Measurements from ENCODE around the gene UBE2N. TPM values are rescaled to one million over a fixed set of nuclear protein-coding genes. Genes with fewer than 3 reads are reported as not detected.
"Not testable (repeated sequence)": the region's sequence is repeated elsewhere in the genome, so short reads cannot be mapped to it uniquely, and the experiment has no call there.

Gene UBE2N
- polyA plus RNA-seq, 3 donors, result 137 to 172 (median 170) TPM

DNA sequence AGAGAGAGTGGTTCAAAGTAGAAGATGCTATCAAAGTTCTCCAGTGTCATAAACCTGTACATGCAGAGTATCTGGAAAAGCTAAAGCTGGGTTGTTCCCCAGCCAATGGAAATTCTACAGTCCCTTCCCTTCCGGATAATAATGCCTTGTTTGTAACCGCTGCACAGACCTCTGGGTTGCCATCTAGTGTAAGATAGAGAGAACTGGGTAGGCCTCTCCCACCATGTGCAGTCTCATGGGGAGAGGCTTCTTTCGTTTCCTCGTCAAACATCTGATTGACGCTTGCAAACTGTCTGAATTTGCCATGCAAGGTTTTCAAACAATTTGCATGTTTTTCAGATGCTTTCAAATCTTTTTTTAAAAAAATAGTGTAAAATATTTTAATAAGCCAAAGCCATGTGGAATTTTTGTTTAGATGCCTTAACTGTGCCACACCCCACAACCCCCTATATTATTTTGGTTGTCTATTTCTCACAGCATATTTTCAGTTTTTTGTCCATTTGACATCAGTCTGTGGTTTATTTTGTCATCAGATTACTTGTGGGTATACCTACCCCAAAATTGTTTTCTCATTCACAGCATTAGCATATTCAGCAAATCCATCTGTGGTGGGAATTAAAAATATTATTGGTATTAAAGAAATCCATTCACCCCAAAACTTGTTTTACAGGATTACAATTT, 42.4 kb downstream of the UBE2N start:
- not testable (repeated sequence) for DNase-seq (ENCODE audit: extremely low read depth in 1 of 11, low read depth in 9 of 11, low spot score in 4 of 11)

DNA sequence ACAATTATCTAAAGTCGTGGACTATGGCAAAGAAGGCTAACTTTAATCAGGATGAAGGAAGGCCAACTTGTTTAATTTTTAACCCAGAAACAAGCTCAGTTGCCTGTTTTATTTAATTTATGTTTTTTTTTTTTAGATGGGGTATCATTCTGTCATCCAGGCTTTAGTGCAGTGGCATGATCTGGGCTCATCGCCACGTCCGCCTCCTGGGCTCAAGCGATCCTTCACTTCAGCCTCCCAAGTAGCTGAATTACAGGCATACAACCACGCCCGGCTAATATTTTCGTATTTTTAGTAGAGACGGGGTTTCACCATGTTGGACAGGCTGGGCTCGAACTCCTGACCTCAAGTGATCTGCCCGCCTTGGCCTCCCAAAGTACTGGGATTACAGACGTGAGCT, 44.3 kb downstream of the UBE2N start:
- DNase-seq (ENCODE audit: extremely low read depth in 1 of 11, low read depth in 9 of 11, low spot score in 4 of 11), result no peak

DNA sequence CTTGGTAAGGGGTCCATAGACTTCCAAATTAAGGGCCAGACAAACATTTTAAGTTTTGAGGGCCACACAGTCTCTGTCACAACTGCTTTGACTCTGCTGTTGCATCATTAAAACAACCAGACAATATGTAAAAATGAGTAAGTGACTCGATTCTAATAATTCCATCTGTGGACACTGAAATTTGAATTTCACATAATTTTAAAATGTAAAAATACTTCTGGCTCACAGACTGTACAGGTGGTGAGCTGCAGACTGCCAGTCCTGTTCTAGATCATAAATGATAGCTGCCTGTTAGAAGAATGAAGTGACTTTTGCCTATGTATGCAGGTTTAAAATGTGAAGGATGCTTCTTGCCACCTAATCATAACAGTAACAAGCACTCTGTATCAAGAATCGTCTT, 48.3 kb downstream of the UBE2N start:
- DNase-seq (ENCODE audit: extremely low read depth in 1 of 11, low read depth in 9 of 11, low spot score in 4 of 11), result no peak

DNA sequence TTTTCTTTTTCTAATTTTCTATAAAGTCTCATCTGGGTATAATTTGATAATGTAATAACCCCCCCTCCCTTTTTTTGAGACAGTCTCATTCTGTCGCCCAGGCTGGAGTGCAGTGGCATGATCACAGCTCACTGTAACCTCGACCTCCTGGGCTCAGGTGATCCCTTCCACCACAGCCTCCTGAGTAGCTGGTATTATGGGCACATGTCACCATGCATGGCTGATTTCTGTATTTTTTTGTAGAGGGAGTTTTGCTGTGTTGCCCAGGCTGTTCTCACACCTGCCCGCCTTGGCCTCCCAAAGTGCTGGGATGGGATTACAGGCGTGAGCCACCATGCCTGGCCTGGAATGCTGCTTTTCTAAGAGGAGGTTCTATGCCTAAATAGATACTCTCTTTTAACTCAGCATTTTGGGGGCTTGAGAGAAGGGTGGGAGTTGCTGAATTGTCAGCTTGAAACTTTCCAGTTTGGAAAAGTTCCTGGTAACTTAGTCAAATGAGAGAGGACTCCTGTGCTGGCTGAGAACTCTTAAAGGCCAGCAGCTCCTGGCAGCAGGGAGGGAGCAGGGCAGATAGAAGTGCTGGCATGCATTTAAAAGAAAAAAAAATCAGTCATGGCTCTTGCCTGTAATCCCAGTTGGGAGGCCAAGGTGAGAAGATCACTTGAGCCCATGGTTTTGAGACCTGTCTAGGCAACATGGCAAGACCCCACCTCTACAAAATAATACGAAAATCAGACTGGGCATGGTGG, 51.0 kb downstream of the UBE2N start:
- peak in 1 of 11 donors; percentile 24 for DNase-seq (ENCODE audit: extremely low read depth in 1 of 11, low read depth in 9 of 11, low spot score in 4 of 11)

DNA sequence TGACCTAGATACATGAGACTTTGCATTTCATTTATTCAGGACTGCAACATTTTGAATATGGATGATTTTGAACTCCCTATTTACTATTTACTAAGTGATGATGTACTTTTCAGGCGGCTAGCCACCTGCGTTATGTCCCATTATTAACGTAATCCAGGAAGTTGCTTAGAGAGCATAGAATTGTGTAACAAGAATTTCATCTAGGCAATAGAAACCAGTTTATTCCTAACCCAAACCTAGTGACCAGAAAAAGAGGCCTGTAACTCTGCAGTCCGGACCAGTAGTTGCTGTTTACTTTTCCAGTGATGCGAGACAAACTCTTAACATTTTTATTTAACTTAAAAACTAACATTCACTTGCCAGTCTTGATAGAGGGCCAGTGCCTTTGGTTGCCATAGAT, 51.7 kb downstream of the UBE2N start:
- no peak for DNase-seq (ENCODE audit: extremely low read depth in 1 of 11, low read depth in 9 of 11, low spot score in 4 of 11)

DNA sequence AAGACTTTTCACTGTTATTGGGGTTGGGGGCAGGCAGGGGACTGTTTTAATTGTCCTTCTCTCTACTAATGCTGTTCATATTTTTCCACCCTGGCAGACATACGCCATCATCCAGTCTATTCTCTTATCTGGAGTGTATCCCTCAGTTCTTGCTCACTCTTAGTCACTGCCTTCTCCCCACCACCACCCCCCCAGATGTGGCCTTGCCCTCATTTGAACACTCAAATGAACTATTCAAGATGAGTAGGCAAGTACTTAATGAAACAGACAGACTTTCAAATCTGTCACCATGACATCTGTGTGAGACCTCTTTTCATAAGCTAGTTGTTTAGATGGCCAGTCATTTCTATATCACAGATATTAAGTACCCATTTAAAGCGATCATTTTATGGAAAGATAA, 54.0 kb downstream of the UBE2N start:
- no peak for DNase-seq (ENCODE audit: extremely low read depth in 1 of 11, low read depth in 9 of 11, low spot score in 4 of 11)

DNA sequence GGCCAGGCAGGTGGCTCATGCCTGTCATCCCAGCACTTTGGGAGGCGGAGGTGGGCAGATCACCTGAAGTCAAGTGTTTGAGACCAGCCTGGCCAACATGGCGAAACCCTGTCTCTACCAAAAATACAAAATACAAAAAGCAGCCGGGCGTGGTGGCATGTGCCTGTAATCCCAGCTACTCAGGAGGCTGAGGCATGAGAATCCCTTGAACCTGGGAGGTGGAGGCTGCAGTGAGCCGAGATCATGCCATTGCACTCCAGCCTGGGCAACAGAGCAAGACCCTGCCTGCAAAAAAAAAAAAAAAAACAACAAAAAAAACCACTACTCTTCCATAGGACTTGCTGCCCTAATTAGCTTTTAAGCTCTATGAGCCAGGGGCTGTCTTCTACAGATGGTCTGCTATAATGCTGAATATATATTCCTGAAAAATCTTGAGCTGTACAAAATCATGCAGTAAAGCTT, 59.7 kb downstream of the UBE2N start:
- DNase-seq (ENCODE audit: extremely low read depth in 1 of 11, low read depth in 9 of 11, low spot score in 4 of 11), result not testable (repeated sequence)

DNA sequence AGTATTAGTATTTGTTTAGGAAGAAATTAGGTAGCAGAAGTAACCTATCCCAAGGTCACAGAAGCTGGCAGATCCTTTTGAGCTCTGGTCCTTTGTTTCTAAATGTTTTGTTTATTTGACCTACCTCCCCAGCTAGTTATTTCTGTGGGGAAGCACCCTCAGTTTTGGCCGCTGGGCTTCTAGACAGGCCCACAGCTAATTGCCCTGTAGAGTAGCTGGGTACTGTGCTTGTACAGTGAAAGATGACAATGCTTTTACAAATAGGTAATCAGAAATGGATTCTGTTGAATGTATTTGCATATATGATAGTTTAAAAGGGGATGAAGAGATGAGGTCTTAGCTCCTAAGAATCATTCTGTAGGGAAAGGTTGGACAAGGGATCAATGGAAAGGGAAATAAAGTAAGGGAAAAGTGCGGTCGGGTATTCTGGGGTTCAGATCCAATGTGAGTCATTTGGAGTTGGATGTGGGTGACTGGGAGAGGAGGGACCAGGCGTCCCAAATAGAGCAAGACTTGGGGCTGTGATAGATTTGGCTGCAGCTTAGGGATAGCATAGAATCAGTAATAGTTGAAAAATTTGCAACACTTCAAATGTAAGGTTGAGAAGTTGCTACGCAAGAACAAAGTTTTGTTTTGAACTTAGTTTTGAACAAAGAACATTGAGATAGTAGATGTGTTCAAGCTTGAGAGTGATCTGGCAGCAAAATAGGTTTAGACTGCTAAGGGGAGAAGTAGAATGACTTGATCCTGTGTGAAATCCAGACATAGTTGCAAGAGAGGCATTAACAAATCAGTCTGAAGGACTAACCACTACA, 60.4 kb downstream of the UBE2N start:
- DNase-seq (ENCODE audit: extremely low read depth in 1 of 11, low read depth in 9 of 11, low spot score in 4 of 11), result no peak

DNA sequence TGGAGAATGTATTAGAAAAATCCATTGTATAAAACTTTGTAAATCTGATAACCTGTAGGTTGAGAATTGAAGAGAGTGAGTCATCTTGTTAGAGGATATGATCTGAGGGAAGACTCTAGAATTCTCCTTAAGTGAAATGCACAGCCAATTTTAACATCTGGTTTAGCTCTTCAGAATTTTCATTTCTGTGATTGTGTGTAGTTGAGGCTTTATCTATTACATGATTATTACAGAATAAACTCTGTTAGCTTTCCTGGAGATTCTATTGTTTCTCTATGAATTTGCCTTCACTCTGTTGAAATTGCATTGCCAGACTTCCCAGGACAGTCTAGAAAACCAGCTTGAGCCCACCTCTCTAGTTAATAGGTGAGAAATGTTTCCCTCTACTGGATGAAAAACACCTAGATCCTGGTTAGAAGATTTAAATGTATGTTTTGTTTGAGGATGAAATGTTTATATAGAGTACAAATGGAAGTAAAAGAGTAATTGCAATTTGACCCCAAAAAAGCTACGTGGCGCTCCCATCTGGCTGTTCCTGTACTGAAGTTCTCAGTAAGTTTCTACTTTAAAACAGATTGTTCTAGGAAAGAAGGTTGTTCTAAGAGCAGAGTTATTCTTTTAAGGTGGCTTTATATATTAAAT, 61.1 kb downstream of the UBE2N start:
- DNase-seq (ENCODE audit: extremely low read depth in 1 of 11, low read depth in 9 of 11, low spot score in 4 of 11), result peak in 2 of 11 donors; percentile 52 to 55

DNA sequence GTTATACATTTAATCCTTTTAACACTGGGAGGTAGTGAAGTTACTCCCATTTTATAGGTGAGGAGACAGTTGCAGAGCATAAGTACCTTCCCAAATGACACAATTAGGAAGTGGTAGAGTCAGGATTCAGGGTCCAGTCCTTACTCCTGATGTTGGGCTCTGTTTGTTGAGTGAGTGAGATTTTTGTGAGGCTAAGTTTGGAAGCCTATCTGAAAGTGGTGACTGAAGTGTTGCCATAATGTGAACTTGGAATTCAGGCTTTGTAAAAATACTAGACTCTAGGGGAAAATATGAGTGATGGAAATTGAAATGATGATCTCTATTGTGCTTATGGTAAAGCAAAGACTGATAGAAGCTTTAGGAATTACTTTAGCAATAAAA, 61.8 kb downstream of the UBE2N start:
- DNase-seq (ENCODE audit: extremely low read depth in 1 of 11, low read depth in 9 of 11, low spot score in 4 of 11), result peak in 1 of 11 donors; percentile 9

DNA sequence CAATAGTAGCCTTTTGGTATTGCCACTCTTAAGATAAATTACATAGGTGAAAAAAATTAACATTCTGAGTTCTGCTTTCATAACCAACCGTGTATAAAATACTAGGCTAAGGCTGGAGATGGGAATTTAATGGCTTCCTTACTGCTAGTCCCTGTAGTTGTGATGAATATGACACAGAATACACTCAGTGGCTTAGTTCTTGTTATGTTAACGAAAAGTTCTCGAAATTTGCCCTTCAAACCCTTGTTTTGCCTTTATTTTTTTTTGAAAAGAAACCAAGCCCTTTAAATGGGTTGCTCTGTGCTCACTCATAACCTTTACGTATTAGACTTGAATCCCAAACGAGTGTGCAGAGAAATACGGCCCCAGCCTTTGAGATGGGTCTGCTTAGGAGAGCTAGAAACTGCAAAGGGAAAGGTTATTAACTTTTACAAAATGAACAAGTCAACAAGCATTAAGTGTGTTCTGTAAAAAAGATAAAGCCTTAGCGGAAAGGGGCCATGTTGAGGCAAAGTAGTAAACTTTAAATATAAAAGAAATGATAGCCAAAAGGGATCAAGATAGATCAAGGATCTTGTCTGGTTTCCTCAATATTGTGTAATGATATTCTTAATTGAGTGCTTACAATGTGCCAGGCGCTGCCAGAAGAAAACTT, 62.3 kb downstream of the UBE2N start:
- no peak for DNase-seq (ENCODE audit: extremely low read depth in 1 of 11, low read depth in 9 of 11, low spot score in 4 of 11)

DNA sequence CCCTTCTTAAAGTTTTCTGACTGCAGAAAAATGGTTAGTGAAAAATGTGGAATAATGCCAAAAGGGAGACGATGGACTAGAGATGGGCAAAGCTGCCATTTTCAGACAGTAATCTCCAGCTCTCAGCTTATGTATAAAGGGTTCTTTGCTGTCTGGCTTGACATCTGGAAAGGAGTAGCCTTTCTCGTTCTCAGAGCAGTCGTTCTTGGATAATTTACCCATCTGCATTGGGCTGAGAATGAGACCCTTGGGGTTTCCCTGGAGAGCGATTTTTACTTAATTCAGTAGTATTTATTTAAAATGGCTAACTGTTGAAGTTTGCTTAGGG, 62.8 kb downstream of the UBE2N start:
- peak in 1 of 11 donors; percentile 14 for DNase-seq (ENCODE audit: extremely low read depth in 1 of 11, low read depth in 9 of 11, low spot score in 4 of 11)

DNA sequence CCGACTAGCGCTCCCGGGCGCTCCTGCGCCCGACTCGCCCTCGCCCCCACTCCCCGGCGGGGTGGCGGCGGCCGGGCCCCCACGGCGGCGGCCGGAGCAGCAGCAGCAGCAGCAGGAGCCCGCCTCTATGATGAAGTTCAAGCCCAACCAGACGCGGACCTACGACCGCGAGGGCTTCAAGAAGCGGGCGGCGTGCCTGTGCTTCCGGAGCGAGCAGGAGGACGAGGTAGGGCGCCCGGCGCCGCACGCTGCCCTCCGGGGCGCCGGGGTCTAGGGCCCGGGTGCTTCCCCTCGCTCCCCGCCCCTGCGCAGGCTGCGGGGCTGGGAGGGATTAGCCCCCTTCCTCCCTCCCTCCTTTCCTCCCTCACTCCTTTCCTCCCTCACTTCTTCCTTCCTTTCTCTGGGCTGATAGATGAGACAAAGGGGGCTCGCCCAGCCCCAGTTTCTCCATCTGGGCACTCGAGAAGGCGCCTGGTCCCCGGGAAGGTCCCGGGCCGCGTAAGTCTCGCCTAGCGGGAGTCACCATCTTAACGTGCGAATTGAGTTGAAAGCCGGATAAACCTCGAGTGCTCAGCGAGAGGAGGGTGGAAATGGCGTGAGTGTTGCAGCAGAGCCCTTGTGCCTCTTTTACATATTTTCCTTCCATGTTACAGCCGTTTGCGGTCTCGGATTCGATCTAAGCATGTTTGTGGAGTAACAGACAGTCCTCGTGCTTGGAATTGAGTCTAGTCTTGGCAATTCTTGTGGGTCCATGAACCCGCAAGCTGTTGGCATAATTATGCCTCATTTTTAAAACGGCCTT, 63.4 kb downstream of the UBE2N start:
- DNase-seq (ENCODE audit: extremely low read depth in 1 of 11, low read depth in 9 of 11, low spot score in 4 of 11), result peak in 4 of 11 donors; percentile 13 to 57 (median 44)

DNA sequence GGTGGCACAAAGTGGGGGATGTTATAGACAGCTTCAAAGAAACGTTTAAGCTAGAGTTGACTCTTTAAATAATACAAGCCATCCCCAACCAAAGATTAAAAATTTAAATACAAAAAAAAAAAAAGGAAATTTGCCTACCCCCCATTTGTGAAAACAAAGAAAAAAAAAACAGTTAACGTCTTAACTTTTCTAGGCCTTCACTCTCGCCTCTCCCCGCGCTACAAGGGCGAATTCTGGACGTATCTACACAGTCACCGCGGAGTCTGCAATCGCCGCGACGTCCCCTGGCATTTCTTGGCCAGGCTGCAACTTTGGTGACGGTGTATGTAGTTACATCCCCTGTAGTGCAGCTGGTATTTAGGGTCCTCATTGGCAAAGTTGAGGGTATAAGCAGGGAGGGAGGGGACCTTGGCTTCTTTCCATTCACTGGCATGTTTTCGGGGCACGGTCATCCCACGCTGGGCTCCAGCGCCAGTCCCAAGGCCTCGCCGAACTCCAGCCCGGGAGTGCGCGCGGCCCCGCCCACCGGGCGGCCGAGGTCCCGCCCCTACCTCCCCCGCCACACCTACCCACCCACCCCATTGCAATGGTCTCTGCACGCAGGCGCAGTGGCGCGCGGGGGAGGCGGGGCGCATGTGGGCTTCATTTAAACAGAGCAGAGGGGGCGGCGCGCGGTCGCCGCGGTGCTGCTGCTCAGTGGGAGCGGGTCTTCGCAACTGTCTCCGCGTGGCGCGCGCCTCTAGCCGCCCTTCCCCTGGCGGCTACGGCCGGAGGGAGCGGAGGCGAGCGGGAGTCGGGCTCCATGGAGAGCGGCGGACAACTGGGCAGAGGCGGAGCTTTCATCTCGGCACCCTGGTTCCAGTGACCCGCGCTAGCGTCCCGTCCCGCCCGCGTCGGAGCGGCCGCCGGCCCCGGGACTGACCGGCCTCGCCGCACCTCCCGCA, 64.2 kb downstream of the UBE2N start, which contains the start of gene NUDT4:
TSS of gene NUDT4 (plus strand) at position 674 of the 944 bp plus-strand sequence. CDS start 398 bp downstream, outside the sequence.
- DNase-seq (ENCODE audit: extremely low read depth in 1 of 11, low read depth in 9 of 11, low spot score in 4 of 11), result peak in 10 of 11 donors; percentile 87 to 96 (median 93)

DNA sequence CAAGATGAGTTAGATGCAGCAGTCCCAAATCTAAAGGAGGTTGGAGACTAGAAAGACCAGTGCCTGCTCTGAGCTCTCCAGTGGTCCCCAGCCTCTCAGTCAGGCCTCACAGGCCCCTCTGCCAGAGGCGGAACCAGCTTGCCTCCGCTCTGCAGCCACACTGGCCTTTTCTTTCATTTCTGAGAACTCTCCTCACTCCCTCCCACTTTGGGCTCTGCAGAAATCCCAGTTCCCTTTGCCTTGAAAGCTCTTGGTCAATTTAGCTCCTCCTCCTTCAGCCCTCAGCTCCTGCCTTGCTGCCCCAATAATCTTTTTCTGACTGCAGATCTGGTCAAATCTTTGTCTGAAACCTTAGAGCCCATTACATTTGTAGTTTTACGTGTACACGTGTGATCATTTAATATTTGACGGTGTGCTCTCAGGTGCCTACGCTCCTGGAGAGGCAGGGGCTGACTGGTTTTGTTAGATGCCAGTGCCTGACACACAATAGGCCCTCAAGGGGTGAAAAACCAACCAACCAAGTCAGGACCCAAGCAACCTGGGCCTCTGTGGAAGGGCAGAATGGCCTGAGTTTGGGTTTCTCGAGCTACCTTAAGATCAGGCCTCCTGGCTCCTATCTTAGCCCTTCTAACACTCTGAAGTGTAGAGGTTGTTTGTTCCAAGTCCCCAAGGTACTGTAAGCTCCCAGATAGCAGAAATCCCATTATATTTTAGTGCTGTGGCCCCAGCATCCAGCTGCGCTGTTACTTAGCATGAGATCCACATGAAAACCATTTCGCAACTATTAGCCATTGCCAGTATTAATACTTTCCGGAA, 65.1 kb downstream of the UBE2N start:
- DNase-seq (ENCODE audit: extremely low read depth in 1 of 11, low read depth in 9 of 11, low spot score in 4 of 11), result peak in 1 of 11 donors; percentile 26

DNA sequence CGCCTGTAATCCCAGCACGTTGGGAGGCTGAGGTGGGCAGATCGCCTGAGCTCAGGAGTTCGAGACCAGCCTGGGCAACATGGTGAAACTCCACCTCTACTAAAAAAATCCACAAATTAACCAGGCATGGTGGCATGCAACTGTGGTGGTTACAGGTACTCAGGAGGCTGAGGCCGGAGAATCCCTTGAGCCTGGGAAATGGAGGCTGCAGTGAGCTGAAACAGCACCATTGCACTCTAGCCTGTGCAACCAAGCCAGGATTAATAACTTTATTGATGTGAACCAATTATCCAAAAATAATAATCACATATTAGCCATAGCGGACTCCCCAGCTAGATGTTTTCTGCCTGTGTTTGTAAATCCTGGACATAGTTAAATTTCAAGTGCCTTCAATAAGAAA, 65.8 kb downstream of the UBE2N start:
- DNase-seq (ENCODE audit: extremely low read depth in 1 of 11, low read depth in 9 of 11, low spot score in 4 of 11), result no peak
